GM18858 (cell line): Measurements from ENCODE around the gene EPHA2.

ENCODE experiments used
- ATAC-seq: cut with Tn5 transposase; IDR thresholded peaks from one replicate; pipeline ENCODE4 v1.9.1; 2021; ENCODE audit not compliant: unreplicated experiment

EPHA2 gene

GRCh38 chr1:16184557-16185303, 28.9 kb upstream of the EPHA2 start:
- ATAC-seq: no peak

GRCh38 chr1:16183765-16184556, 28.1 kb upstream of the EPHA2 start:
- no peak for ATAC-seq

- ATAC-seq: no peak
Measured at GRCh38 chr1:16183179-16183578, 27.3 kb upstream of the EPHA2 start.

GRCh38 chr1:16181887-16182719, 26.2 kb upstream of the EPHA2 start:
- ATAC-seq: no peak

GRCh38 chr1:16180291-16180824, 24.5 kb upstream of the EPHA2 start:
- no peak for ATAC-seq

- ATAC-seq: no peak
Measured at GRCh38 chr1:16178596-16179497, 23.0 kb upstream of the EPHA2 start.

- no peak for ATAC-seq
Measured at GRCh38 chr1:16177306-16177705, 21.4 kb upstream of the EPHA2 start.

GRCh38 chr1:16176653-16177052, 20.8 kb upstream of the EPHA2 start:
- ATAC-seq: no peak

- ATAC-seq: no peak
Measured at GRCh38 chr1:16175610-16176553, 20.0 kb upstream of the EPHA2 start.

GRCh38 chr1:16174886-16175598, 19.2 kb upstream of the EPHA2 start:
- ATAC-seq: no peak

- no peak for ATAC-seq
Measured at GRCh38 chr1:16174261-16174868, 18.5 kb upstream of the EPHA2 start.

- ATAC-seq: no peak
Measured at GRCh38 chr1:16173447-16174260, 17.8 kb upstream of the EPHA2 start.

GRCh38 chr1:16172964-16173446, 17.1 kb upstream of the EPHA2 start:
- no peak for ATAC-seq

- no peak for ATAC-seq
Measured at GRCh38 chr1:16172218-16172830, 16.5 kb upstream of the EPHA2 start.

- ATAC-seq: no peak
Measured at GRCh38 chr1:16171314-16172151, 15.7 kb upstream of the EPHA2 start.

- no peak for ATAC-seq
Measured at GRCh38 chr1:16170283-16170673, 14.4 kb upstream of the EPHA2 start.
